HG03575 (cell line): ENCODE measurements around the gene TMEM30B.
"Not testable (repeated sequence)": the region's sequence is repeated elsewhere in the genome, so short reads cannot be mapped to it uniquely, and the experiment has no call there.

Source experiments
- ATAC-seq: cut with Tn5 transposase; IDR thresholded peaks from one replicate; pipeline ENCODE4 v1.9.1; 2021; ENCODE audit not compliant: unreplicated experiment, insufficient number of reproducible peaks, low FRiP score; ENCODE audit errors: extremely low read depth

TMEM30B gene

DNA sequence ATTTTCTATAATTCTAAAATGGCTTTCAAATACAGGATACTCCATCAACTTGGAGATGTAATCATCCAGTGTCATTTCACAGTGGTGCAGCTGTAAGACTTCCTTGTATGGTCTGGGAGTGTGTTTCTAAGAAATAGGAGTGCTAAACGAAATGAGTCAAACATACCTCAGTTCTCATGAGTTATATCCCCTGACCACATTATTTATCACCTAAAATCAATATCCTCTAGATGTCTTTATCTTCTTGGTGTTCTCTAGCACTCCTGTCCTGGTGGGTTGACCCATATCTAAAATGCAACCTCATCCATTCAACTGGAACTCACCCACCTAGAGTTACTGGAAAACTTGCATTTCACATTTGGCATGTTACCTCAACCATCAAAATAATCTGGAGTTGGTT, 33.2 kb downstream of the TMEM30B start:
- no peak for ATAC-seq

DNA sequence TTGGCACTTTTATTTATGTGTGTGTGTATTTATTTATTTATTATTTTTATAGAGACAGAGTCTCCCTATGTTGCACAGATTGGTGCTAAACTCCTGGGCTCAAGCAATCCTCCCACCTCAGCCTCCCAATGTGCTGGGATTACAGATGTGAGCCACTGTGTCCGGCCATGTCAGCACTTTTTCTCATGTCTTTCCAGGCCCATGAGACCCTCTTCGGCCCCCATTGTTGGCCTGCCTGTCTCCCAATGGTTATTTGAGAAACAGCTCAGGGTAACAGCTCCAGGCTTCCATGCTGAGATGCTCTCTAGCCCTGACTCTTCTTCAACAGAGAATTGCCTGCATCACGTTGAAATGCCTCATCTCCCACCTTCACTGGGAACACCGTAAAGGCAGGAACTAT, 34.4 kb downstream of the TMEM30B start:
- no peak for ATAC-seq

DNA sequence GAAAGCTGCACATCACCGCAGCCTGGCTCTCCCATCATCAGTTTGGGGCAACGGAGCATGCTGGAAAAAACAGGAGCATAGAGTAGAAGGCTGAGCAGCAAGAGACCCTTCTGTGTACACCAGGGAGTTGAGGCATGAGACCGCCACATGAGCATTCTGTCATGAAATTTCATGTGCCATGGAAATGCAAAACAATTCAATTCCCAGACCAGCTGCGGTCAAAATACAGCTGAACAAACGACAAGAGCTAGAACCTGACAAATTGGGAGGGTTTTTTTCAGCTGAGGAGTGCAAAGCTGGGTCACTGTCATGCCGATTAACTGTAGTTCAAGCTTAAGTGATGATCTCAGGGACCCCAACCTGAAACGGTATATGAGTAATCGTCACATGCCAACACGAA, 37.1 kb downstream of the TMEM30B start:
- ATAC-seq = no peak

DNA sequence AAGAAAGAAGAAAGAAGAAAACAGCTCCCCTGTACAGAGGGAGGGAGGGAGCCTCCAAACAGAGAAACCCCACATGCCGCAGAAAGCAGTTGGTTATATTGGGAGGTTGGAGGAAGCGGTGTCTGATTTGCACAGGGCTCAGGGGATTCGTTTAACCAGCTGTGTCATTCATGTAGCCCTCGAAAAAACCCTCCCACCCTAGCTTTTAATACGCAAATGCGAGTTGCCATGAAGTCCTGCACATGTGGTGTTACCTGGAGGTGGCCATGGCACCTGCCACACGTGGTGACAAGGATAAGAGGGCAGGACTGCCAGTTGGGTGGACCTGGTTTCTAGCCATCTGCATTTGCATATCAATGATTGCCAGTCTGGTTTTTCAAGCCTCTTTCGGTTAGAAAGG, 40.9 kb downstream of the TMEM30B start:
- ATAC-seq = no peak

DNA sequence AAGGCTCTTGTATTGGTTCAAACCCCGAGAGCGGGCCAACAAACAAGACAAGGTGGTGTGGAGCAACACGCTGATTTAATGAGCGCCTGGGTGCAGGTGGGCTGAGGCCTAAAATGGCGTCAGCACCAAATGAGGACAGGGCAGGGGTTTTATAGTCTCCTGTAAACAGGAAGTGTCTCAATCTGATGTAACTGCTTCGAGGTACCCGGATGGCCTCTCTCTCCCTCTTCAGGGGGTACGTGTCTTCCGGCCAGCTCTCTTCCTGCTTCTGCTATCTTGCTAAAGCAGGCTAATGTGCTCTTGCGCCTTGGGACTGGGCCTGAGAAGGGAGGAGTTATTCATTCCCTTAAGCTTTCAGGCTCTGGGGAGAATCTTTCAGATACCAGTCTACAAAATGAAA, 41.9 kb downstream of the TMEM30B start:
- not testable (repeated sequence) for ATAC-seq

DNA sequence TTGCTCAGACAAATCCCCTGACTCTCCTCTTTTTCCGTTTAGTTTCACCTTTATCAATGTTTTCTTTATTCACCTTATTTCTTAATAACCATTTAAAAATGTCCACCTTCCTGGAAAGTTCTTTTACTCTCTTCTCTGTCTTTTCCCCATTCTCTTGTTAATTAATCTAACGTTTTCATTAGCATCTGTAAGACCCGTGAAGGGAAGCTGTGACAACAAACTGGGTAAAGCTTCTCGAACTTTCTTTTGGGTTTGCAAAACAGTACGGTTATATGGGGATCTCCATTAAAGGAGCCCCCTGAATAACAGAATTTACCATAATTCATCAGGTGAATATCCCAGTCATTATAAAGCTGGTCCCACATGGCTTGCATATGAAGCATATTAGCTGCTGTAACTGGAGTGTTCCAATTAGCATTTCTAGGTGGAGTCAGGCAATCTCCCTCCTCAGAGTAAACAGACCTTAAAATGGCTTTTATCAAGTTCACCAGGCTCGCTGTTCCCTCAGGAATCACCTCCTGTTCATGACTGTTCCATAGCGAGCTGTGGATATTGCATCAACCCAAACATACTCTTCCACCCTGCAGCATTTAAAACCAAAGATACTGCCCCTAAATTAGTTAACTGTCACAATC, 42.4 kb downstream of the TMEM30B start:
- no peak for ATAC-seq

DNA sequence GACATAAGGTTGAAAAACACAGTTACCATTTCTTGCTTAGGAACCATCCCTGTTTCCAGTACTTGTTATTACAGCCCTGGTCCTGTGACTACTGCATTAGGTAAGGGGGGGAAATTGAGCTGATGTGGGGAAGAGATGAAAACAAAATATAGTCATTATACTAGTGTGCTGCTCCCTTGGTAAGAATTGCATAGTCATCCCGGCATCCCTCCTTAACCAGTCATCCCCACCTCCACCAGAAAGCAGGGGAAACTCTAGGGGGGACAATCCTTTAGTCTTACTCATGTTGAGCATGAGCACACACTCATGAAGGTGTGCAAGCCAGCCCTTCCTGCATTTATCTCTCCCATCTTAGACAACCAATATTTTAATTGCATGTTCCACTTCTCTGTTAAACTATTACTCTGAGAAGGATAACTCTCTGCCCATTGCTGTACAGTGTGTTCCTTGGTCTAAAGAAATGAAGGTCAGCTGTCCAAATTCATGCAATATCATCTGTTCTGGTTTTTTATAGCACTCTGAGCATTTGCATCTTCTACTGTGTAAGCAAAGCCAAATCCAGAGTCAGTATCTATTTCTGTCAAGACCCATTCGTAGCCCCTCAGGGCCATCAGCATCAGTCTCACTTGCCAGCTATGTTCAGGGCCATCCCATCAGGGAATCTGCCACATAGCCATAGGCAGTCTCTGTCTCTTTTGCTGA, 46.8 kb downstream of the TMEM30B start:
- no peak for ATAC-seq

DNA sequence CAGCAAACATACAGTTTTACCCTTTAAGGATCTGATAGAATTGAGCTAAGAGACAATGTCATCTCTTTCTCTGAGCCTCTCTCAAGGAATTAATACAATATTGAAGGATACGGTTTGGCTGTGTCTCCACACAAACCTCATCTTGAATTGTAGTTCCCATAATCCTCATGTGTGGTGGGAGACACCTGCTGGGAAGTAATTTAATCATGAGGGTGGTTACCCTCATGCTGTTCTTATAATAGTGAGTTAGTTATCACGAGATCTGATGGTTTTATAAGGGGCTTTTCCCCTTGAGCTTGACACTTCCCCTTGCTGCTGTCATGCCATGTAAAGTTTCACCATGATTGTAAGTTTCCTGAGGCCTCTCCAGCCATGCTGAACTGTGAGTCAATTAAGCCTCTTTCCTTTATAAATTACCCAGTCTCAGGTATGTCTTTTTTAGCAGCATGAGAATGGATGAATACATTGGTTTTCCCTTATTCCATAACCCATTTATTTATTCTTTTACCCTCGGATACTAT, 47.6 kb downstream of the TMEM30B start:
- no peak for ATAC-seq

DNA sequence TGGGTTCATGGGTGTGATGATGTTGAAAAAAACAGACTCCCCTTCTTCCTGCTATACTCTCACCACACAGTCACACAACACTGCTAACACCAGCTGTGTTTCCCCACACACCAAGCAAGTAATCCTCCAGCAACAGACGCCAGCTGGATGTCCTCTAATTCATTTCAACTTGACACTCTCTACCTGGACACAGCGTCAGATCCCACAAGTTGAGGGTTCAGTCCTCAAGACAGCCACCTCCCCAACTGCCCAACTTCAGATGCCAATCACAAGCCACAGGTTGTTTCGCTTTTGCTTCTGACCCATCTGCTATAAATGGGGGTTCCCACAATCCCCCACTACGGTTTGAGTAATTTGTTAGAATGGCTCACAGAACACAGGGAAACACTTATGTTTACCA, 49.3 kb downstream of the TMEM30B start:
- ATAC-seq = no peak

DNA sequence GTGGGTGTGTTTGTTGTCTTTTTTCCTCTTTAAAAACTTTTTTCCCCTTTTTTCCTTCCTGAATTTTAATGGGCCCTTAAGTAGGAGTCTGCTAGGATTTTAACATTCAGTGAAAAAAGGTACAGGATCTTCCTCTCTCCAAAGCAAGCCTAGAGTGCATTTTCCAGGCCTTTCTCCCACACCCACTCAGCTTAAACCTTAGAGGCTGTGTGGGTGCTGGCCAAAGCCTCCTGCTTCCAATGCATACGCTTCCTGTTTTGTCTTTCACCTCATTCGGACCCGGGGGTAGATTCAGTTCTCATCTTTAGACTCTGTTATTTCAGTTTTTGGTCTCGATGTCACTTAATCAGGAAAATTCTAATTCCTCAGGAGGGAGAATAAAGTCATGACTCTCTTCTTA, 51.2 kb downstream of the TMEM30B start:
- ATAC-seq = no peak

DNA sequence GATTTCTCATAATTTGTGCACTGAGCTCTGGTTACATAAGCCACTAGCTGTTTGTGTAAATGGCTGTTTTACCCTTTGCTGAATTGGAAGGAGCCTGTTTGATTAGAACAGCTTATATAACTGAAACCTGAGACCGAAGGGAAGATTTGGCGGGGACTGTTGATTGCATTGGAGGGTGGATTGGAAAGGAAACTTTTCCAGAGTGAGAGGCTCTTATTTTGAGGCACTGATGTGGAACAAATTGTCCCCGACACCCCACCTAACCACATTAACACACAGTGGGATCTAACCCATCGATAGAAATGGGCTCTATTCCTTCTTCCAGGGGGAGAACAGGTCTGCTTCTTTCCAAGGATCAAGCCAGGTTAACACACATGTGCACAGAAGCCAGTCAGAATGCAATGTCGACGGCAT, 51.7 kb downstream of the TMEM30B start:
- no peak for ATAC-seq

DNA sequence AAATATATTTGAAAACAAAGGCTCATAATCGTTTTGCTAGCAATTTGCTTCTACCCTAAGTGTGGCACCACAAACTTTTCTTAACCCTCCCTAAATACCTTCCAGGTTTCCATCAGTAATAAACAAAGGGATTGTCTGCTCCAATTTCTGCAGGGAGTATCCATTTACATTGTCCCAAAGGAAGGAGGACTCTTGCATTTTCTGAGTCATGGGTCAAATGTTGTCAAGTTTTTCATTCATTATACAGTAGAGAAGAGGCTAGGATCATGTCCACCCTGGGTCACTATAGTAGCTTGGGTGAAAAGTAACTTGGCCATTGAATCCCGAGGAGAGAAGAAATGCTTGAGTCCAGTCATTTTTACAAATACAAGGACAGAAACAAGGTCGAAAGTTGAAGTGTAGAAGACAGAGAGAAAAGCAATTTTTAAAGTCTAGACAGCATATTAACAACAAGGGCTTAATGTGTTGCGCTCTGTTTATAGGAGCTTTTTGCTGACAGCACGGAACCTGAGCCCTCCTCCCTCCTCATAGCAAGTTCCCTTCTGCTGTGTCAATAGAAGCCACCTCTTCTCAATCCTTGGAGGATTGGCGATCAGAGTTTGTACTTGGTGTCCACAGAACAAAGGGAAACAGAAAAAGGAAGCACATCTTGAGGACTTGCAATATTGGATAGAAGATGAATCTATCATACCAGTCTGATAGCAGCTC, 53.1 kb downstream of the TMEM30B start:
- no peak for ATAC-seq
